GM12801 (cell line): ENCODE measurements around the gene DKK3.

ENCODE experiments used
- TF ChIP-seq, protein P1 (sequence below): IDR thresholded peaks from one replicate; pipeline ENCODE4 v1.5.1; 2011; ENCODE audit warnings: control low read depth; ENCODE audit not compliant: insufficient read length; ENCODE audit errors: extremely low read depth

Gene DKK3

DNA sequence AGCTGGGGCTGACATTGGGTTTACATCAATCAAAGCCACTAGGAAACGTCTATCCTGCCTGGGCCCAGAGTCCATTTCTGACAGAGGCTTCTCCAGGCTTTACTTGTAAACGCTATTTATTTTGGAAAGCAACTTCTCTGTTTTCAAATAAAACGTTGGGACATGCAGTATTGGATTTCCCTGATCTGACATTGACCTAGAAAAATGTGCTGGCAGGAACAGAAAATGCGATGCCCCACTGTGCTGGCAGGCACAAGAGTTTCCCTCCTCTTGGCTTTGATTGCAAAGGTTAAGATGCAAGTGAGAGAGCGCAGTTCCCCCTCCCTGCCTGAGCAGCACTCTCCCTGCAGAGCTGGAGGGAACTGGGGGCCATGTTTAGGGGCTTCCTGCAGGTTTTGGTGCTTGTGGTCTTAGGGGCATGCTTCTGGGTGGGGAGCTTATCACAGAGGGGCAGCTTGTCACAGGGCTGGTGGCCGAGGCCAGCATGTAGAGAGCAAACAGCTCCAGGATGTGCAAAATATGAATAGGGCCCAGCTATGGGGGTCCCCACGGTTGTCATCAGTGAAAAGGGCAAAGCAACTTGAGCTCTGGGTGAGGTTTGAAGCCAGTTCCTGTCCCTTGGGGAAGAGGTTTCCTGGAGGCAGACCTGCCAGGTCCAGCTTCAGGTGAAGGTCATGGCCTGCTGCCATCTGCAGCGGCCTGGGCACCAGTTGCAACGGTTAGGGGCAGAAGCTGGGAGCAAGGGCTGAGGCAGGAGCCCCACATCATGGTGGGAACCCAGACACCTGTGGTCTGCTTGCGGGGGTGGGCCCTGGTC, 42.3 kb upstream of the DKK3 start:
- TF ChIP-seq, protein P1, sequence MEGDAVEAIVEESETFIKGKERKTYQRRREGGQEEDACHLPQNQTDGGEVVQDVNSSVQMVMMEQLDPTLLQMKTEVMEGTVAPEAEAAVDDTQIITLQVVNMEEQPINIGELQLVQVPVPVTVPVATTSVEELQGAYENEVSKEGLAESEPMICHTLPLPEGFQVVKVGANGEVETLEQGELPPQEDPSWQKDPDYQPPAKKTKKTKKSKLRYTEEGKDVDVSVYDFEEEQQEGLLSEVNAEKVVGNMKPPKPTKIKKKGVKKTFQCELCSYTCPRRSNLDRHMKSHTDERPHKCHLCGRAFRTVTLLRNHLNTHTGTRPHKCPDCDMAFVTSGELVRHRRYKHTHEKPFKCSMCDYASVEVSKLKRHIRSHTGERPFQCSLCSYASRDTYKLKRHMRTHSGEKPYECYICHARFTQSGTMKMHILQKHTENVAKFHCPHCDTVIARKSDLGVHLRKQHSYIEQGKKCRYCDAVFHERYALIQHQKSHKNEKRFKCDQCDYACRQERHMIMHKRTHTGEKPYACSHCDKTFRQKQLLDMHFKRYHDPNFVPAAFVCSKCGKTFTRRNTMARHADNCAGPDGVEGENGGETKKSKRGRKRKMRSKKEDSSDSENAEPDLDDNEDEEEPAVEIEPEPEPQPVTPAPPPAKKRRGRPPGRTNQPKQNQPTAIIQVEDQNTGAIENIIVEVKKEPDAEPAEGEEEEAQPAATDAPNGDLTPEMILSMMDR, result no peak

DNA sequence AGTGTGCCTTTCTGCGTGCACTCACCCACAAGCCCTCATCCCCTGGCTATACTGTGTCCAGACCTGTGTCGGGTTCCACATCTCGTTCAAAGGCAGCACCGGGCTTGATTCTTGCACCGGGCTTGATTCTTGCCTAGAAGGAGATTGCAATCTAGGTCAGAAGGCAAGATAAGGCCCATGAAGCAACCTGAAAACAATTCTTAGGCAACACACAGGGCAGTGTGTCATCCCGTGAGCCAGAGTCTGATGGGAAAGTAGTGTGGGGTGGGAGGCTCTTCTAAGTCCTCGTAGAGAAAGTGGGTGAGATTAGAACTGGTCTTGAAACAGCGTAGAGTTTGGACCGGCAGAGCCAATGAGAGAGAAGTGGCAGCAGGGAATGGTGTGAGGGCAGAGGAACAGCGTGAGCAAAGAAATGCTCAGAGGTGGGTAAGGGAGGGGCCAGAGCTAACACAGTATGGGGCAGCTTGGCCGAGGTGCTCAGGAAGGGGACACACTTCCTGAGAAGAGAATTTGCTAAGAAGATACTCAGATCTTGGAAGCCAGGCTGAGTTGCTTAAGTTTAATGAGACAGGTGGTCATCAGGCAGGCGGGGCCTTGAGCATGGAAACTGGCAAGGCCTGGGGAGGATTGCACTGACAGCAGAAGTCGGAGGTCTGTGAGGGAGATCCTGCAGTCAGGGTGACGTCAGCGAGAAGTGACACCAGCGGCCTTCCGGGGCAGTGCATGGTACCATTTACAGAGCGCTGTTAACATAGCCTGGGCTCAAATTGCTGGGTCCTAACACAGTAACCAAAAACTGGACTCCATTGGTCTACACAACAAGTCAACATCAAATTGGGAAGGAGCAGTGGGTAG, 40.7 kb upstream of the DKK3 start:
- TF ChIP-seq, protein P1, result no peak

DNA sequence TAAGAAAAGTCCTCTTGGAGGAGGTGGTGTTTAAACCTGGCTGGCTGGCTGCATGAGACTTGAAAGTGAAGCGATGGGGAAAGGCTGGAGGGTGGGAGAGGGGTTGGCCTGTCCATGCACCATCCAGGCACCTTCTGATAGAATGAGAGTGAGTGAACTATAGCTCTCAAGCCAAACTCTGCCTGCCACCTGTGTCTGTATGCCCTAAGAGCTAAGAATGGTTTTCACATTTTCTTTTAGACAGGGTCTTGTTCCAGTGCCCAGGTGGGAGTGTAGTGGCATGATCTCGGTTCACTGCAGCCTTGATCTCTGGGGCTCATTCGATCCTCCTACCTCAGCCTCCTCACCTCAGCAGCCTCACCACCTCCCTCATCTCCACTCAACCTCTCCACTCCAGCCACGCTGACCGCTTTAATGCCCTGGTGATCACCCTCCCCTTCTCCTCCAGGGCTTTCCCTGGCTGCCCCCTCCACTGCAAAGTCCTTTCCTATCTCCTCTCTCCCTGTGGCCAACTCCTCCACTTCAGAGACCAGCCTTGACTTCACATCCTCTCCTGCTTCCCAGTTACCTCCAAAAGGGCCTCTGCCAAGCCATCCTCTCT, 38.3 kb upstream of the DKK3 start:
- TF ChIP-seq, protein P1, result no peak

DNA sequence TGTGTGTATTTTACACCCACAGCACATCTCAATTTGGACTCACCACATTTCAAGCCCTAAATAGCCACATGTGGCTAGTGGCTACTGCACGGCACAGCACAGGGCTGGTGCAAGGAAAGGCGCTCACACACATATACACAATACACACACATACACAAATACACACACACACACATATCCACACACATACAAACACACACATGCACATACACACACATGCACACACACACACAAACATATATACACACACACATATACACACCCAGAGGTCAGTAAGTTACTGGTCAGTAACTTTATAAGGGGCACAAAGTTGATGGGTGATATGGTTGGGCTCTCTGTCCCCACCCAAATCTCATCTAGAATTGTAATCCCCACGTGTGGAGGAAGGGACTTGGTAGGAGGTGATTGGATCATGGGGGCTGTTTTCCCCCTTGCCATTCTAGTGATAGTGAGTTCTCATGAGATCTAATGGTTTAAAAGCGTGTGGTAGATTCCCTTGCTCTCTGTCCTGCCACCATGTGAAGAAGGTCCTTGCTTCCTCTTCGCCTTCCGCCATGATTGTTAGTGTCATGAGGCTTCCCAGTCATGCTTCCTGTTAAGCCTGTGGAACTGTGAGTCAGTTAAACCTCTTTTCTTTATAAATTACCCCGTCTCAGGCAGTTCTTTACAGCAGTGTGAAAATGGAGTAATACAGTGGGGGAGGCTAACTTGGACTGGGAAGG, 37.6 kb upstream of the DKK3 start:
- TF ChIP-seq, protein P1, result no peak

DNA sequence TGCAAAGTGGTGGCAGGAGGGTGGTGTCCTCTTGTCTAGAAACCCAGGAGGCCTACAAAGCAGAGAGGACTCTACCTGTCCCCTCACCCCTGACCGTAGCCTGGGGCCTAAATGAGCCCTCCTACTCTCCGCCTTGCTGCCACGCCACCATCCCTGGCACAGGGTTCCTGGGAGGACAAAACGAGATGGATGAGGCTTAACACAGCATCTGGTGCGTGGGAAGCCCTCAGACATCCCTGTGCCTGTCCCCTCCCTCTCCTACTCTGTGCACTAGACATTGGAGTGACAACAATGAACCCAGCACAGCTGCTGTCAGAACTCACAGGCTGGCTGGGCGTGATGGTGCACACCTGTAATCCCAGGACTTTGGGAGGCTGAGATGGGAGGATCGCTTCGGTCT, 36.4 kb upstream of the DKK3 start:
- TF ChIP-seq, protein P1, result no peak

DNA sequence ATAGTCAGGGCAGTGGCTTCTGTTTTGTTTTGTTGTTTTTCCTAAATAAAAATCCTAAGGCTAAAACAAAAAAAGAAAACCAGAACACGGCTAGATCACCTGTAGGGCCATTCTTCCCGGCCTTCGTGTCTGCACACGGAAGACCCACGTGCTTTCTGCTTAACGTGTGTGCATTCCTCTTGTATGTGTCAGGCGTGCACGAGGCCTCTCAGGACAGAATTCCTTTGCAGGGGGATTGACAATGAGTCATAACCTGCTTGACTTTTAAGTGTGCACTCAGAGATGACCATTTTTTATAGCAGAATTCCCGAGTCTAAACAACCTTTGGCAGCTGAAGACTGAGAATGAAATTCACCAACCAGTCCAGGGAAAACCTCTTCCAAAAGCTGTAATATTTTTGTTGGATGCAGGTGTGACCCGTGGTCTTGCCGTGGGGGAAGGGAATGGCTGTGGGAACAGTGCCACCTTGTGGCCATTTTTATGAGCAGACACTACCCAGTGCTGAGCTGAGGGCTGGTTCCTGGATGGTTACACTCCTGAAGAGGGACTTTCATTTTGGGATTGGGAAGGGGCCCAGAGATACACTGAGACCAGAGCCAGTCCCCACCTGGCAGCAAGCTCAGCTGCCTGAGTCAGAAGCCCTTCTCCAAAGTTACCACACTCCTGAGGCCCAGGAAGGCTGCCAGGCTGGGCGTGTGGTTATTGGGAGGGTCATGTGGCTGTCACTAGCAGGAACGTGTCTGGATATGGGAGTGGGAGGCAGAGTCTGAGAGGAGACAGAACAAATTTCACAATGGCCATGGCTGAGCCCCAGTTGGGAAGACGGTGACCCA, 35.7 kb upstream of the DKK3 start:
- TF ChIP-seq, protein P1, result peak; percentile 85
